BLaER1 (cell line): ENCODE results near the gene SOCS4.
"Not testable (repeated sequence)": the region's sequence is repeated elsewhere in the genome, so short reads cannot be mapped to it uniquely, and the experiment has no call there.

Experiments used
- H3K27ac ChIP-seq: shearing (Covaris generic); formaldehyde crosslinking; 2 replicates; pipeline ENCODE4 v1.8.1; 2022
- H3K27me3 ChIP-seq: shearing (Covaris generic); formaldehyde crosslinking; 2 replicates; pipeline ENCODE4 v1.8.1; 2022
- H3K36me3 ChIP-seq: shearing (Covaris generic); formaldehyde crosslinking; 2 replicates; pipeline ENCODE4 v1.8.1; 2022
- H3K4me1 ChIP-seq: shearing (Covaris generic); formaldehyde crosslinking; 2 replicates; pipeline ENCODE4 v1.8.1; 2022
- H3K4me2 ChIP-seq: shearing (Covaris generic); formaldehyde crosslinking; 2 replicates; pipeline ENCODE4 v1.8.1; 2022
- H3K4me3 ChIP-seq: shearing (Covaris generic); formaldehyde crosslinking; 2 replicates; pipeline ENCODE4 v1.8.1; 2022
- H3K9ac ChIP-seq: shearing (Covaris generic); formaldehyde crosslinking; 2 replicates; pipeline ENCODE4 v1.8.1; 2022
- H3K9me3 ChIP-seq: shearing (Covaris generic); formaldehyde crosslinking; 2 replicates; pipeline ENCODE4 v1.8.1; 2022
- H4K20me1 ChIP-seq: shearing (Covaris generic); formaldehyde crosslinking; 2 replicates; pipeline ENCODE4 v1.8.1; 2022
- Cebpa-rat ChIP-seq: shearing (Covaris generic); IDR thresholded peaks from 2 replicates; pipeline ENCODE4 v1.8.1; 2022

The SOCS4 gene

GRCh38 chr14:55026793-55027561, at the start of gene SOCS4, which contains the start of gene WDHD1:
Gene SOCS4 (plus strand): TSS chr14:55027236. CDS start chr14:55043042, 15,806 bp downstream.
Gene WDHD1 (minus strand): TSS chr14:55027099. CDS start chr14:55026787, 312 bp downstream.
- H3K4me3 ChIP-seq = peak within 1 kb of the TSS; percentile 80
- no peaks in the 10 kb centered on the region for H3K27me3 ChIP-seq
- H4K20me1 ChIP-seq = peaks cover 39% of the 10 kb centered on the region
- H3K9ac ChIP-seq = peak within 1 kb of the TSS; percentile 87
- no peak for TF ChIP-seq Cebpa-rat
- H3K4me1 ChIP-seq = peaks cover 48% of the 10 kb centered on the region
- peak within 1 kb of the TSS; percentile 91 for H3K27ac ChIP-seq
- H3K36me3 ChIP-seq = peaks cover 20% of the 10 kb centered on the region
- peak within 1 kb of the TSS; percentile 91 for H3K4me2 ChIP-seq
- no peaks in the 10 kb centered on the region for H3K9me3 ChIP-seq

GRCh38 chr14:54979039-54979438, 48.0 kb upstream of the SOCS4 start:
- Histone ChIP-seq H4K20me1 (no peaks in the 10 kb centered on the region), H3K9me3 (no peaks in the 10 kb centered on the region), H3K9ac (no peak overlapping the region), H3K27me3 (no peaks in the 10 kb centered on the region), H3K4me2 (no peak overlapping the region), H3K4me1 (no peaks in the 10 kb centered on the region), H3K4me3 (no peak overlapping the region), H3K36me3 (peaks cover 82% of the 10 kb centered on the region), H3K27ac (no peak overlapping the region)
- no peak for TF ChIP-seq Cebpa-rat

GRCh38 chr14:54981698-54982097, 45.3 kb upstream of the SOCS4 start:
- Histone ChIP-seq H3K36me3 (peaks cover 85% of the 10 kb centered on the region), H3K4me2 (no peak overlapping the region), H3K27me3 (no peaks in the 10 kb centered on the region), H3K9ac (no peak overlapping the region), H3K4me1 (no peaks in the 10 kb centered on the region), H3K4me3 (no peak overlapping the region), H4K20me1 (no peaks in the 10 kb centered on the region), H3K27ac (no peak overlapping the region), H3K9me3 (no peaks in the 10 kb centered on the region)
- no peak for TF ChIP-seq Cebpa-rat

- Histone ChIP-seq H3K4me2 (no peak overlapping the region), H3K9ac (no peak overlapping the region), H4K20me1 (no peaks in the 10 kb centered on the region), H3K4me1 (no peaks in the 10 kb centered on the region), H3K27ac (no peak overlapping the region), H3K27me3 (no peaks in the 10 kb centered on the region), H3K36me3 (peaks cover 89% of the 10 kb centered on the region), H3K9me3 (no peaks in the 10 kb centered on the region), H3K4me3 (no peak overlapping the region)
- no peak for TF ChIP-seq Cebpa-rat
These were observed 41.9 kb upstream of the SOCS4 start for GRCh38 chr14:54985156-54985555.

GRCh38 chr14:55000381-55000780, 26.7 kb upstream of the SOCS4 start:
- Histone ChIP-seq H3K9me3 (no peaks in the 10 kb centered on the region), H3K36me3 (peaks cover 79% of the 10 kb centered on the region), H3K4me1 (peaks cover 5% of the 10 kb centered on the region; the same call in 1 of the 2 replicates), H3K9ac (no peak overlapping the region), H3K4me2 (no peak overlapping the region), H3K27ac (no peak overlapping the region), H3K27me3 (no peaks in the 10 kb centered on the region), H3K4me3 (no peak overlapping the region), H4K20me1 (no peaks in the 10 kb centered on the region)
- no peak for TF ChIP-seq Cebpa-rat

GRCh38 chr14:55005071-55005470, 22.0 kb upstream of the SOCS4 start:
- Histone ChIP-seq H3K9ac (no peak overlapping the region), H3K27me3 (no peaks in the 10 kb centered on the region), H3K4me1 (peaks cover 5% of the 10 kb centered on the region; the same call in 1 of the 2 replicates), H3K27ac (no peak overlapping the region), H4K20me1 (no peaks in the 10 kb centered on the region), H3K4me2 (no peak overlapping the region), H3K36me3 (peaks cover 81% of the 10 kb centered on the region), H3K4me3 (no peak overlapping the region), H3K9me3 (no peaks in the 10 kb centered on the region)
- no peak for TF ChIP-seq Cebpa-rat

- Histone ChIP-seq H3K4me2 (no peak overlapping the region), H3K9ac (no peak overlapping the region), H3K27ac (no peak overlapping the region), H4K20me1 (peaks cover 7% of the 10 kb centered on the region; the same call in 1 of the 2 replicates), H3K36me3 (peaks cover 71% of the 10 kb centered on the region), H3K4me3 (no peak overlapping the region), H3K27me3 (no peaks in the 10 kb centered on the region), H3K9me3 (no peaks in the 10 kb centered on the region), H3K4me1 (no peaks in the 10 kb centered on the region)
- no peak for TF ChIP-seq Cebpa-rat
These were observed 12.0 kb upstream of the SOCS4 start for GRCh38 chr14:55015006-55015405.

GRCh38 chr14:55019968-55020554, 7.0 kb upstream of the SOCS4 start:
- Histone ChIP-seq H3K4me3 (no peak overlapping the region), H3K27me3 (no peaks in the 10 kb centered on the region), H3K9me3 (no peaks in the 10 kb centered on the region), H3K27ac (no peak overlapping the region), H3K36me3 (peaks cover 74% of the 10 kb centered on the region), H4K20me1 (peaks cover 7% of the 10 kb centered on the region; the same call in 1 of the 2 replicates), H3K4me1 (no peaks in the 10 kb centered on the region), H3K9ac (no peak overlapping the region), H3K4me2 (no peak overlapping the region)
- no peak for TF ChIP-seq Cebpa-rat

GRCh38 chr14:55024365-55024764, 2.7 kb upstream of the SOCS4 start:
- H3K9me3 ChIP-seq, H3K4me3 ChIP-seq: not testable (repeated sequence)
- peaks cover 45% of the 10 kb centered on the region for H3K36me3 ChIP-seq

GRCh38 chr14:55025948-55026347, 1.1 kb upstream of the SOCS4 start:
- Histone ChIP-seq H3K4me1 (peaks cover 39% of the 10 kb centered on the region), H3K4me3 (peak overlapping the region; percentile 80)

More at GRCh38 chr14:55024365-55024764, 2.7 kb upstream of the SOCS4 start:
- H3K4me1 ChIP-seq = peaks cover 23% of the 10 kb centered on the region
- peaks cover 20% of the 10 kb centered on the region for H4K20me1 ChIP-seq
- H3K27ac ChIP-seq, H3K9ac ChIP-seq, H3K27me3 ChIP-seq, H3K4me2 ChIP-seq: not testable (repeated sequence)

More at GRCh38 chr14:55025948-55026347, 1.1 kb upstream of the SOCS4 start:
- Histone ChIP-seq H3K4me2 (peak overlapping the region; percentile 84), H3K9ac (peak overlapping the region; percentile 87), H3K27ac (peak overlapping the region; percentile 91), H3K27me3 (no peaks in the 10 kb centered on the region), H3K9me3 (no peaks in the 10 kb centered on the region), H4K20me1 (peaks cover 29% of the 10 kb centered on the region), H3K36me3 (peaks cover 30% of the 10 kb centered on the region)
- TF ChIP-seq Cebpa-rat = no peak
